Progenitor cell of endocrine pancreas (in vitro differentiated cells): ENCODE measurements around the gene CDH20. TPM values are rescaled to one million over a fixed set of nuclear protein-coding genes. Genes with fewer than 3 reads are reported as not detected.

Experiments
- DNase-seq: peaks from one replicate; pipeline ENCODE4 v3.0.0; 2021; ENCODE audit warnings: low spot score; ENCODE audit not compliant: unreplicated experiment
- H3K27ac Mint-ChIP-seq: 2 replicates; pipeline ENCODE4 v1.8.0; 2021; ENCODE audit warnings: mild to moderate bottlenecking, moderate library complexity, mixed read lengths
- H3K27me3 Mint-ChIP-seq: 2 replicates; pipeline ENCODE4 v1.8.0; 2021; ENCODE audit warnings: mixed read lengths
- H3K36me3 Mint-ChIP-seq: 2 replicates; pipeline ENCODE4 v1.8.0; 2022; ENCODE audit warnings: mixed read lengths; ENCODE audit not compliant: insufficient read depth
- H3K4me1 Mint-ChIP-seq: 2 replicates; pipeline ENCODE4 v1.8.0; 2021; ENCODE audit warnings: low read depth, mixed read lengths
- H3K4me3 Mint-ChIP-seq: 2 replicates; pipeline ENCODE4 v1.8.0; 2021; ENCODE audit warnings: low read depth, mild to moderate bottlenecking, moderate library complexity, mixed read lengths
- H3K9me3 Mint-ChIP-seq: 2 replicates; pipeline ENCODE4 v1.8.0; 2021; ENCODE audit warnings: low read depth, mixed read lengths
- CTCF ChIP-seq: fragments of 200-600 bp; sonication (generic); IDR thresholded peaks from one replicate; pipeline ENCODE4 v1.5.0; 2021; ENCODE audit warnings: antibody characterized with exemption, mild to moderate bottlenecking; ENCODE audit not compliant: unreplicated experiment
- total RNA-seq: library from RNA; stranded (reverse); gene quantifications from 2 replicates; pipeline ENCODE4 v1.2.1, GENCODE V29; 2021

Gene CDH20
- total RNA-seq, 1 donor from 2014 or later = 0.65 TPM

GRCh38 chr18:61551586-61551985 lies 218.4 kb downstream of the CDH20 start:
- peaks cover 19% of the 10 kb centered on the region for H3K4me1 Mint-ChIP-seq
- DNase-seq = peak; percentile 32
- TF ChIP-seq CTCF = peak; percentile 77
- H3K27ac Mint-ChIP-seq = no peak overlapping the region
- no peaks in the 10 kb centered on the region for H3K9me3 Mint-ChIP-seq
- H3K27me3 Mint-ChIP-seq = peaks cover 16% of the 10 kb centered on the region
- H3K4me3 Mint-ChIP-seq = no peak overlapping the region
- H3K36me3 Mint-ChIP-seq = no peaks in the 10 kb centered on the region

DNA sequence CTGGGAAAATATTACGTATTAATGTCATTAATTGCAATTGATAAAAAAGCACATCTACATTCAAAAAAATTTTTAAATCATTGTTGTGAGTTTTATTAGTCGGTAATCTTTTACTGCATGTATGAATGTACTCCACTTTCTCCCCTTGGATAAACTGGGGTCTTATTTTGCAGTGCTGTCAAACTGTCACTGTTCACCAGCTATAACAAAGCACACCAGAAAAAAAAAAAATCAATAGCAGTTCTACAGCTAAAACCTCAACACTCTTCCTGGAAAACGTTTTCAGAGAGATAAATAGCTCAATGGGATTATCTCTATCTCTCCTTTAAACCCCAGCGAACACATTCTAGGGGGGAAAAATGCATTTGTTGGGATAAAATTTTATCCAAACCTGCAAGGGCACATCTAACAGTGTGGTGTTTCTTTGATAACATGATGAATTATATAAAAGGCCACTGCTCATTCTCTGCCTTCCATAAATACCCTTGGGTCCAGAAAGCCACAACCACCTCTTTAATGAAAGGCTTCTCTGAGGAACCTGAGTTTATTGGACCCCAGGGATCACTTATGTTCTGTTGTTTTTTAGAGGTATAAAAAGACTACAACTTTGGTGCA lies 219.9 kb downstream of the CDH20 start:
- Mint-ChIP-seq H3K27me3 (peaks cover 16% of the 10 kb centered on the region), H3K4me1 (peaks cover 19% of the 10 kb centered on the region), H3K4me3 (no peak overlapping the region), H3K36me3 (no peaks in the 10 kb centered on the region), H3K27ac (no peak overlapping the region), H3K9me3 (no peaks in the 10 kb centered on the region)
- DNase-seq = no peak
- TF ChIP-seq CTCF = no peak

GRCh38 chr18:61554117-61554776 lies 221.0 kb downstream of the CDH20 start:
- no peak for DNase-seq

DNA sequence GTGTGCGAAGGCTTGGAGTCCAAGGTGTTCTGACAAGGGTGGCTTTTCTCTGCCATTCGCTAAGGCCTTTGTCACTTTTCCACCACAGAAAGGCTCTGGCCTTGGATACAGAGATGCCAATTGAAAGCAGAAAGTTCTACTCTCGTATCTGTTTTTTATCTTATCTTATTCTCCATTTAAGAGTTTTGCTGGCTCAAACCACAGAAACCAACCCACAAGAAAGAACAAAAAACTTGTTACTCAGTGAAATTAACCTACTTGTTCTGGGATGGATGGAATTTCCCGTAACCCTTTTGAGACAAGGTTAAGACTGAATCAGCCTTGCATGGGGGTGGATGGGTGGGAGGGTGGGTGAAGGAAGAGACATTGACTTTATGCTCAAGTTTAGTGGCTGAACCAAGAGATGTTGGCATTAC lies 221.7 kb downstream of the CDH20 start:
- Mint-ChIP-seq H3K4me1 (peaks cover 14% of the 10 kb centered on the region), H3K27ac (no peak overlapping the region), H3K4me3 (no peak overlapping the region), H3K9me3 (no peaks in the 10 kb centered on the region), H3K36me3 (no peaks in the 10 kb centered on the region), H3K27me3 (peaks cover 15% of the 10 kb centered on the region)
- TF ChIP-seq CTCF = no peak
- DNase-seq = no peak

More at GRCh38 chr18:61554117-61554776, 221.0 kb downstream of the CDH20 start:
- Mint-ChIP-seq H3K4me1 (peaks cover 16% of the 10 kb centered on the region), H3K36me3 (no peaks in the 10 kb centered on the region), H3K9me3 (no peaks in the 10 kb centered on the region), H3K4me3 (no peak overlapping the region), H3K27ac (no peak overlapping the region), H3K27me3 (peaks cover 16% of the 10 kb centered on the region)
- TF ChIP-seq CTCF = no peak

GRCh38 chr18:61556316-61556715 lies 223.1 kb downstream of the CDH20 start:
- Mint-ChIP-seq H3K4me3 (no peak overlapping the region), H3K36me3 (no peaks in the 10 kb centered on the region), H3K9me3 (peaks cover 2% of the 10 kb centered on the region), H3K27ac (no peak overlapping the region), H3K4me1 (peaks cover 13% of the 10 kb centered on the region), H3K27me3 (peaks cover 4% of the 10 kb centered on the region)
- no peak for DNase-seq
- TF ChIP-seq CTCF = no peak
